A549 (cell line): ENCODE measurements around the gene OR10A3.

Experiments
- GATA3 ChIP-seq: IDR thresholded peaks from 2 replicates; pipeline ENCODE4 v1.6.1; 2012; ENCODE audit warnings: borderline replicate concordance
- JUN ChIP-seq, 2 experiments: fragments of >200 bp; sonication (Bioruptor Twin); formaldehyde crosslinking; IDR thresholded peaks; 2 replicates in 1 of 2; 3 replicates in 1 of 2; pipeline ENCODE4 v1.6.1; 2016 to 2017
- MAX ChIP-seq: IDR thresholded peaks from 2 replicates; pipeline ENCODE4 v1.6.1; 2012
- POLR2A ChIP-seq: IDR thresholded peaks from 2 replicates; pipeline ENCODE4 v1.6.1; 2012; ENCODE audit warnings: mild to moderate bottlenecking, low read length
- RAD21 ChIP-seq, 2 experiments: fragments of >200 bp in 1 of 2; sonication (Bioruptor Twin) in 1 of 2; formaldehyde crosslinking in 1 of 2; IDR thresholded peaks in 1 of 2; conservative IDR thresholded peaks in 1 of 2; 2 replicates in 1 of 2; 3 replicates in 1 of 2; pipeline ENCODE4 v1.6.1; 2012 to 2018; ENCODE audit warnings: inconsistent platforms in 1 of 2
- RCOR1 ChIP-seq: fragments of 150-350 bp; IDR thresholded peaks from 2 replicates; pipeline ENCODE4 v1.6.1; 2014; ENCODE audit warnings: antibody characterized with exemption, low read length, low read depth
- REST ChIP-seq: fragments of 200-600 bp; sonication (generic); IDR thresholded peaks from 2 replicates; pipeline ENCODE4 v1.6.1; 2016; ENCODE audit warnings: antibody characterized with exemption, mild to moderate bottlenecking, moderate library complexity
- RFX5 ChIP-seq: fragments of 450-650 bp; IDR thresholded peaks from 2 replicates; pipeline ENCODE4 v1.7.1; 2014; ENCODE audit warnings: antibody characterized with exemption, mild to moderate bottlenecking, moderate library complexity

GRCh38 chr11:7906481-7906880, 35.0 kb downstream of the OR10A3 start:
- no peak for TF ChIP-seq RFX5
- no peak for TF ChIP-seq MAX
- TF ChIP-seq REST: no peak
- TF ChIP-seq POLR2A: no peak
- TF ChIP-seq JUN (IDR thresholded peaks at IDR 0.05): no peak
- TF ChIP-seq GATA3: no peak
- TF ChIP-seq RCOR1: no peak
- TF ChIP-seq RAD21 (conservative IDR thresholded peaks at IDR 0.05 in 1 of 2, IDR thresholded peaks at IDR 0.05 in 1 of 2): no peak
